ENCODE measurements around the gene SQOR. TPM values are rescaled to one million over a fixed set of nuclear protein-coding genes. Genes with fewer than 3 reads are reported as not detected.

SQOR gene
- total RNA-seq, 1 donor, result 57.1 TPM

DNA sequence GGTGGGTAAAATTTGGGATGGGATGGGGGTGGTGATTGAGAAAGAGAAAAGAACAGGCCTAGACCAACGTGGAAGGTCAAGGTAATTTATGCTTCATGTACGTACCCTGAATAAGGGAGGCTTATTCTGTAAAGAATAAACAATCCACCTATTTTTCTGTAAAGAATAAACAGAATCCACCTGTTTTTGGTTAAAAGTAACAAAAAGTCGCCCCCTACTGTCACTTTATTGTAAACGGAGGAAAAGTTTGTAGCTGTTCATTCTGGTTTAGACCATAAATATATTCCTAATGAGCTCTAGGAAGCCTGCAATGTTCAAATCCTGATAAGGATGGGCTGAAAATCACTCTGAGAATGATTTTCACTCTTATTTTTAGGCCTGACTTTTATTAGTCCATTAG lies 23.5 kb upstream of the SQOR start:
- no peaks in the 10 kb centered on the region for H3K27me3 ChIP-seq (ENCODE audit: insufficient read depth, low read length)

DNA sequence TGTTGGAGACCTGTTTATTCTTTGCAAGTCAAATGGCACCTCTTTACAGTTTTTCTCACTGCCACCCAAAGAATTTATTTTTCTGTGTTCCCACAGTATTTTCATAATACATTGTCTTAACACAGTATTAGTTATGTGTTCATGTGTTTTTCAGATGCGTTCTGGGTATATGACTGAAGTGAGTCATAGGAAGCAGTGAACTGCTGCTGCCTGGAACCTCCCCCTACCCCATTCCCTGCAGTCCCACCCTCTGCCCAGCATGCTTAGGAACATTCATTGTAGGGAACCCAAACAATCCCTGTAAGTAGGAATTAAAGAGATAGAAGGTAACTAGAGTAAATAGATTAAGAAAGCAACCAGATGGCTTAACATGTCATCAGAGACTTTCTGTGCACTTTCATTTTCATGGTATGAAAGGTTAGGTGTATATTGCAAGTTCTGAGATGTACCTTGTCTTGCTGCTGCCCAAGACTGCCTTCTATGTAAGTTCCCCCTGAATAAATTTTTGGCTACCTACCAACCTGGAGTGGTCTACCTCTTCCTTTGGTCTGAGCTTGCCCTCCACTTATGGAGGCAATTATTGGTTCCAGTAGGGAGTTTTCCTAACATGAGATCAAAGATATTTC lies 21.9 kb upstream of the SQOR start:
- Histone ChIP-seq H3K9me3 (ENCODE audit: low read depth, low read length) (no peaks in the 10 kb centered on the region), H3K4me1 (ENCODE audit: insufficient read depth, low read length) (no peaks in the 10 kb centered on the region), H3K4me3 (ENCODE audit: low read length) (no peak overlapping the region), H3K27me3 (ENCODE audit: insufficient read depth, low read length) (no peaks in the 10 kb centered on the region)

More for the DNA sequence above, 23.5 kb upstream of the SQOR start:
- Histone ChIP-seq H3K4me3 (ENCODE audit: low read length) (no peak overlapping the region), H3K9me3 (ENCODE audit: low read depth, low read length) (no peaks in the 10 kb centered on the region), H3K4me1 (ENCODE audit: insufficient read depth, low read length) (peaks cover 10% of the 10 kb centered on the region)

DNA sequence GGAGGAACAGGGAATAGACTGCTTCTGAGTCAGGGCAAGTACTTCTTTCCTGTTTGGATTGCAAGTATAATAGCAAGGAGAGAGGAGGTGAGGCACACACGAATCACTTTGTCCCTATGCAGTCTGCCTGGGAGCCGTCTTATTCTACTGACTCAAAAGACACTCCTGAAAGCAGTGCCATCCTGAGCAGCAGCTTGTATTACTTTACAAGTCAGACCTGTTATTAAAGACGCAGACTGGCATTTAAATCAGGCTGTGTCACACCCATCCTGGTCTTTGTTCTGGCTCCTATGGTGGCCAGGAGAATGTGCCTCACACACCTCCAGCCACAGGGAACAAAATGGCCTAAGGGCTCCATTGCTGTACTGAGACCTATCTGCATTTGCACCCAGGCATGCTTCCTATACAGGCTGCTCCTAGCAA lies 17.9 kb upstream of the SQOR start:
- H3K4me3 ChIP-seq (ENCODE audit: low read length), result no peak overlapping the region
- H3K4me1 ChIP-seq (ENCODE audit: insufficient read depth, low read length), result no peaks in the 10 kb centered on the region
- H3K9me3 ChIP-seq (ENCODE audit: low read depth, low read length), result no peaks in the 10 kb centered on the region
- no peaks in the 10 kb centered on the region for H3K27me3 ChIP-seq (ENCODE audit: insufficient read depth, low read length)

DNA sequence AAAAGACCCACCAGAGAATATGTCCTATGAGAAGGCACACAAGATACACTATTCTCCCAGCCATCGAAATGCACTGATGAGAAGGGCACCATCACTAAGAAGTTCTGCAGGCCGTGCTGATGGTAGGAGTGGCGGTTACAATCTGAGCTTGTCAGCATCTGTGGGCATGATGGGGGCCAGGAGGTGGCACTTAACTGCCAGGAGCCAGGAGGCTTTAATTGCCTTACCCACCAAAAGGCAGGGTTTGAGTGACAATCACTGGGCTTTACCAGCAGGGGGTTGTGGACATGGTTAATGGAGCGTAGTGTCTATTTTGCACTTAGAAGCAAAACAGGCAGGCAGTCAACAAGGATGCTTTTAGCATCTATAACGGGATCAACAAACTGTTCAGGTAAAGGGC lies 16.0 kb upstream of the SQOR start:
- H3K27me3 ChIP-seq (ENCODE audit: insufficient read depth, low read length), result no peaks in the 10 kb centered on the region
- H3K9me3 ChIP-seq (ENCODE audit: low read depth, low read length), result no peaks in the 10 kb centered on the region
- H3K4me3 ChIP-seq (ENCODE audit: low read length), result no peak overlapping the region
- H3K4me1 ChIP-seq (ENCODE audit: insufficient read depth, low read length), result no peaks in the 10 kb centered on the region

DNA sequence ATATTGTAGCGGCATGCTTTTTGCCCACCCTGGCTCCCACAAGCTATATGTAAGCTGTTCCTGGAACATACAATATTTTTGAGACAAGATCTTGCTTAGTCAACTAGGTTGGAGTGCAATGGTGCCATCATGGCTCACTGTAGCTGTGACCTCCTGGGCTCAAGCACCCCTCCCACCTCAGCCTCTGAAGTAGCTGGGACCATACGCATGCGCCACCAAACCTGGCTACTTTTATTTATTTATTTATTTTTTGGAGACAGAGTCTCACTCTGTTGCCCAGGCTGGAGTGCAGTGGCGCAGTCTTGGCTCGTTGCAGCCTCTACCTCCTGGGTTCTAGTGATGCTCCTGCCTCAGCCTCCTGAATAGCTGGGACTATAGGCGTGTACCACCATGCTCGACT lies 6.7 kb upstream of the SQOR start:
- H3K4me1 ChIP-seq (ENCODE audit: insufficient read depth, low read length), result peaks cover 9% of the 10 kb centered on the region
- H3K9me3 ChIP-seq (ENCODE audit: low read depth, low read length), result peaks cover 13% of the 10 kb centered on the region
- H3K4me3 ChIP-seq (ENCODE audit: low read length), result no peak overlapping the region
- no peaks in the 10 kb centered on the region for H3K27me3 ChIP-seq (ENCODE audit: insufficient read depth, low read length)

DNA sequence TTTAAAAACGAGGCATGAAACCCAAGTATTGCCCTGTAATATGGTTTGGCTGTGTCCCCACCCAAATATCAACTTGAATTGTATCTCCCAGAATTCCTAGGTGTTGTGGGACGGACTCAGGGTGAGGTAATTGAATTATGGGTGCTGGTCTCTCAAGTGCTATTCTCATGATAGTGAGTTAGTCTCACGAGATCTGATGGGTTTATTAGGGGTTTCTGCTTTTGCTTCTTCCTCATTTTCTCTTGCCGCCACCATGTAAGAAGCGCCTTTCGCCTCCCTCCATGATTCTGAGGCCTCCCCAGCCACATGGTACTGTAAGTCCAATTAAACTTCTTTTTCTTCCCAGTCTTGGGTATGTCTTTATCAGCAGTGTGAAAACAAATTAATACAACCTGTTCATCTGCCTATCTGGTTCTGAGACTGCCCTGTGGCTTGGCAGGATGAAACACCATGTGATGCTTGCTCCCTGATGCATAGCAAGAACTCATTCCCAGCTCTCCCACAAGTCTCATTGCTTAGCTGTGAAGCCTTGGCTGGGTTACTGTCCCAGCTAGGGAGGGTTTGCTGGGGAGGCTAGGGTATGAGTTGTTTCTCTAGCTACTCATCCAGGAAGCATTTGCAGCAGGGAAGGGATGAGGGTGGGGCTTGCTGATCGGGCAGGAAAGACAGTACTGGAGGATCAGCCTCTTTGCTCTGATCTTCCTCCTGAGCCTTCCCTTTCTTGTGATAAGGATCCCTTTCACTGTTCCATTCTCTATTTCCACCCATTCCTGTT lies 3.7 kb upstream of the SQOR start:
- H3K9me3 ChIP-seq (ENCODE audit: low read depth, low read length), result peaks cover 8% of the 10 kb centered on the region
- no peak overlapping the region for H3K4me3 ChIP-seq (ENCODE audit: low read length)
- no peaks in the 10 kb centered on the region for H3K27me3 ChIP-seq (ENCODE audit: insufficient read depth, low read length)
- H3K4me1 ChIP-seq (ENCODE audit: insufficient read depth, low read length), result peaks cover 21% of the 10 kb centered on the region

DNA sequence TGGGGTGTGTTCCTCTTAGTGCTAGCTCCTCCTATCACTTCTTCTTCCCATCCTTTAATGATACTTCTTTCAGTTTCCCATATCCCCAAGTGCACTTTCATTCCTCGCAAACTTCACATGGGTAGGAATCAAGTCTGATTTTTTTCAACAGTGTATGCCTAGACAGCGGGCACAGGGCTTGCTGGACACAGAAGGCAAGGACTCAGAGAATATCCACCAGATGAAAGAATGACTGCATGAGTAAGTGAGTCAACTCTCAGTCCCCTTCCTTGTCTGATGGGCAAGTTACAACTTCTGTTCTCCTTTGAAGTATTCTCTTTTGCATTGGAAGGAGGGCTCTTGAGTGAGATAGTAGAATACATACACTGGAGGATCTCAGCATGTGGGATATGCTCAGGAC lies 3.1 kb upstream of the SQOR start:
- Histone ChIP-seq H3K27me3 (ENCODE audit: insufficient read depth, low read length) (no peaks in the 10 kb centered on the region), H3K4me1 (ENCODE audit: insufficient read depth, low read length) (peaks cover 28% of the 10 kb centered on the region), H3K4me3 (ENCODE audit: low read length) (no peak overlapping the region)

DNA sequence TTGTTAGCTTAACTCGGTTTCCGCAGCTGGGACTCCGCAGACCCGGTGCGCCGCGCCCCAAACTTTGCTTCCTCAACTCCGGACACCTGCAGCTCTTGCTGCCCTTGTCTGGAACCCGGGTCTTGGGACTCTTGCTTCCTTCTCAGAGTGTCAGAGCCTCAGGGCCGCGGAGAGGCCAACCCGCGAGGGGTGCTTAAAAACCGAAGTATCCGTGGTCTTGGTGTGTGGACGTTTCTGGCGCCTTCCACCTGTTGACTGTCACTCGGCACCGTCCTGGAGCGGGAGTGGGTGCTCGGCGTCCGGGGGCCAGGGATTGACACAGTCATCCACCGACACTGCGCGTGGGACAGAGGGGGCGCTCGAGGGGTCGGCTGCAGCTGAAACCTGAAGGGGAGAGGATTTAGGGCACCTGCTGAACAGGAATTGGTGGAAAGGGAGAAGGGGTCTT lies 386 bp downstream of the SQOR start:
- Histone ChIP-seq H3K4me3 (ENCODE audit: low read length) (peak overlapping the region; percentile 80), H3K9me3 (ENCODE audit: low read depth, low read length) (no peaks in the 10 kb centered on the region), H3K4me1 (ENCODE audit: insufficient read depth, low read length) (peaks cover 61% of the 10 kb centered on the region), H3K27me3 (ENCODE audit: insufficient read depth, low read length) (no peaks in the 10 kb centered on the region)

More for the DNA sequence above, 3.1 kb upstream of the SQOR start:
- peaks cover 2% of the 10 kb centered on the region for H3K9me3 ChIP-seq (ENCODE audit: low read depth, low read length)

DNA sequence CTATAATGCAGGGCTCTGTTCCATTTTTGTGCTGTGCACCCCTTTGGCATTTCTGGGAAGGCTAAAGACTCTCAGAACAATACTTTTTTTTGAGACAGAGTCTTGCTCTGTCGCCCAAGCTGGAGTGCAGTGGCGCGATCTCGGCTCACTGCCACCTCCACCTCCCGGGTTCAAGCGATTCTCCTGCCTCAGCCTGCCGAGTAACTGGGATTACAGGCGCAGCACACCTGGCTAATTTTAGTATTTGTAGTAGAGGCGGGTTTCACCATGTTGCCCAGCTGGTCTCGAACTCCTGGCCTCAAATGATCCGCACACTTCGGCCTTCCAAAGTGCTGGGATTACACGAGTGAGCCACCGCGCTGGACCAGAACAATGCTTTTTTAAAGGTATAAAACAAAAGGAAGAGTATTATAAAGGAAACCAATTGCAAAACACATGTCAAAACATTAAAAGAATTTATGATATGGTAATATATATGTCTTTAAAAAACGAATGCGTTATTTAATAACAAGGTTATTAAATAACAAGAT lies 999 bp downstream of the SQOR start:
- Histone ChIP-seq H3K4me1 (ENCODE audit: insufficient read depth, low read length) (peaks cover 67% of the 10 kb centered on the region), H3K9me3 (ENCODE audit: low read depth, low read length) (no peaks in the 10 kb centered on the region), H3K4me3 (ENCODE audit: low read length) (peak overlapping the region; percentile 80), H3K27me3 (ENCODE audit: insufficient read depth, low read length) (no peaks in the 10 kb centered on the region)

DNA sequence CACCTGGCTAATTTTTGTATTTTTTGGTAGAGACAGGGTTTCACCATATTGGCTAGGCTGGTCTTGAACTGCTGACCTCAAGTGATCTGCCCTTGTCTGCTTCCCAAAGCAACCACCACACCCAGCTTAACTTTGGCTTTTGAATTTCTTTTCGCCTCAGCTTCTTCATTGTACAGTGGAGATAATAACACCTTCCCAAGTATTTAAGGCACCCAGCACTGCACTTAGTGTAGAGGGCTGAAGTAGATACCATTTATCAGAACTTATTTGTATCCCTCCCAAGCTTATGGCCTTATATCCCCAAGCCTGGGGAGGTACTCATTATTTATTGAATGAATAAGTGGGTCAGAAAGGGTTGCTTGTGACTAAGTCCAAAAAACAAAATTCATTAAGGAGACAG lies 2.3 kb downstream of the SQOR start:
- peaks cover 71% of the 10 kb centered on the region for H3K4me1 ChIP-seq (ENCODE audit: insufficient read depth, low read length)

DNA sequence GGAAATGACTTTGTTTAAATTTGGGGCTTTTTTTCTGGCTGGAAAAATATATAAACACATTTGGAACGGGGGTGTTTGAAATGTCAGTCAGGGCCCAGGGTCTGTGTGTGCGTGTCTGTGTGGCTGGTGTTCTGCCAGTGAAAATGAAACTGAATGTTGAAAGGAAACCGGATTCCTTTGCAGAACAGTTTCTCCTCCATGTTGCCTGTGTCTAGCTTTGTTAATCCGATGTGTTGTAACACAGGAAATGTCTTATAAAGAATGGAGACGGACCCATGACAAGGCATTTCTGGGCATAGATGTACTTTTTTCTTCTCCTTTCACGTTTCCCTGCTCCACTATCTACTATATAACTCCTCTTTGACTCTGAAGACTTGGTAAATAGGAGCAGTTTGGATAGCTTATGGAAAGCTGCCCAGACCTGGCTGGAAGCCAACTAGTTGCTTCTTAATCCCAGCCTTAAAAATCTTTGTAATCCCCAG lies 2.8 kb downstream of the SQOR start:
- Histone ChIP-seq H3K4me3 (ENCODE audit: low read length) (peak overlapping the region; percentile 30), H3K27me3 (ENCODE audit: insufficient read depth, low read length) (no peaks in the 10 kb centered on the region), H3K4me1 (ENCODE audit: insufficient read depth, low read length) (peaks cover 76% of the 10 kb centered on the region), H3K9me3 (ENCODE audit: low read depth, low read length) (no peaks in the 10 kb centered on the region)

More for the DNA sequence above, 2.3 kb downstream of the SQOR start:
- H3K9me3 ChIP-seq (ENCODE audit: low read depth, low read length), result no peaks in the 10 kb centered on the region
- H3K4me3 ChIP-seq (ENCODE audit: low read length), result peak overlapping the region; percentile 3
- no peaks in the 10 kb centered on the region for H3K27me3 ChIP-seq (ENCODE audit: insufficient read depth, low read length)

DNA sequence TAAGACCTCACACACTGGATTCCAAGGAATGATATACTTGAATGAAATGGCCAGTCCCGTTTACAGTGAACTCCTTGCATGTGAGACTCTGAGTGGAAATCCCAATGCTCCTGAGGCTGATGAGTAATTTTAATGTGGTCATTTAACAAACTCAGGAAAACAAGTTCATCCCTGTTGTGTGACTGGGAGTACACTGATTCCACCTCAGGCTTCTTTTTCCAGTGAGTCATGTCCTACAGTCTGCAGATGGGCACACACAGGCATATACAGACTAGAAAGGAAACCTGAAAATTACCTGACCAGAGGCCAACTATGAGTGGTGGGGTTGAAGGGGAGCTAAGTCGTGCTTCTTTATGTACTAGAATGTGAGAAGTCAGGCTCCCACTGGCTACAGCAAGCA lies 5.8 kb downstream of the SQOR start:
- Histone ChIP-seq H3K4me1 (ENCODE audit: insufficient read depth, low read length) (peaks cover 90% of the 10 kb centered on the region), H3K4me3 (ENCODE audit: low read length) (no peak overlapping the region), H3K9me3 (ENCODE audit: low read depth, low read length) (no peaks in the 10 kb centered on the region), H3K27me3 (ENCODE audit: insufficient read depth, low read length) (no peaks in the 10 kb centered on the region)

DNA sequence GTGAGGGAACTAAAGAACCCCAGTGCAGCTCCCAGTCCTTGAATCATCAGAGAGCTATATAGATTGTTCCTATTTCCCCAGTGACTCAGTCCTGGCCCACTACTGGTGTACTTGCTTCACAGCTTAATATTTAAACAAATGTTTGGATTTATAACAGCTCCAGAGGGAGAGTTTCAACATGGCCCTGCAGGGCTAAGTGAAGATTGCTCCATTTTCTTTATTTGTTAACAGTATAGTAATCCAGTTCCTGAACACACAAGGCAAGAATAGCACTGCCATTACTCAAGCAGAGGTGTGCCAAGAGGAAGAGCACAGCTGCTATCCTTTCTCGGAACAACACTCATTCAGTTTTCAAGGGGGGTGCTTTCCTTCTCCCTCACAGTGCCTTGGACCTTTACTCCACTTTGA lies 6.5 kb downstream of the SQOR start:
- peaks cover 90% of the 10 kb centered on the region for H3K4me1 ChIP-seq (ENCODE audit: insufficient read depth, low read length)
- no peak overlapping the region for H3K4me3 ChIP-seq (ENCODE audit: low read length)
- H3K9me3 ChIP-seq (ENCODE audit: low read depth, low read length), result no peaks in the 10 kb centered on the region
- no peaks in the 10 kb centered on the region for H3K27me3 ChIP-seq (ENCODE audit: insufficient read depth, low read length)

DNA sequence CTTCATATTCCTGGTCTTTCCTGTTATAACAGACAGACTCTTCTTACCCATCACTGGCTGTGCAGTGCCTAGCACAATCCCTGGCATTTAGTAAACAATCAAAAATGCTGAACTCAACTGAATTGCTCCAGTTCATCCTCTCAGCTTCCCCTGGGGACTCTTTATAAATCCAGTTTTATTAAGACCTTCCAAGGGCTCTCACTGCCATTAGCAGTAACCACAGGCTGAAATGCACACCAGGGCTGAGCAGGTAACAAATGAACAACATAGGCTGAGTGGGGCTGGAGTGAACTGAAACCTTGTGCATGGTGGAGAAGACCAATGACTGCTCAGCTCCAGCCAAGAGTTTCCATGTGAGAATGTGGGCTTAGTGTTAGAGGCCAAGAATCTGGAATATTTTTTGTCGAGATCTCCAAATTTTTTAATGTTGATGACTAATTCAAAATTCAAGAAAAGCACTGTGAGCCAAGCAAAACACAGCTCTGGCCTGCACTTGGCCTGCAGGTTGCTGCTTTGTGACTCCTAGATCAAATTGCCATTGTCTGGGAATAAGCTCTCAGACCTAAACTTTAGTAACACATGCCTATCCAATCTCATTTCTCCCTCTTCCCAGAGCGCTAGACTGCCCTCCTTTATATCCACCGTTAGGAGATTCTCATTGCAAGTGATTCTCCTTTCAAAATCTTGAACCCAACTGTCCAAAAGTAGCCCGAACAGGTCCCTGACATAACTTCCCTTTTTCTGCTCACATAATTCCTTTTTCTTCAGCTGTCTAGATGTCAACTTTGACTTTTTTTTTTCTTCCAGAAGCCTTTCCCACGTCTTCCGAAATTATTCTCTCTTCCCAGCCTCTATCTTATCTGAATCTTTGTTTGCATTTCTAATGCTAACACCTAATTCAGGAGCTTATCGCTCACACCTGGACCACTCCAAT lies 7.4 kb downstream of the SQOR start:
- Histone ChIP-seq H3K27me3 (ENCODE audit: insufficient read depth, low read length) (no peaks in the 10 kb centered on the region), H3K4me1 (ENCODE audit: insufficient read depth, low read length) (peaks cover 82% of the 10 kb centered on the region), H3K4me3 (ENCODE audit: low read length) (no peak overlapping the region), H3K9me3 (ENCODE audit: low read depth, low read length) (no peaks in the 10 kb centered on the region)

DNA sequence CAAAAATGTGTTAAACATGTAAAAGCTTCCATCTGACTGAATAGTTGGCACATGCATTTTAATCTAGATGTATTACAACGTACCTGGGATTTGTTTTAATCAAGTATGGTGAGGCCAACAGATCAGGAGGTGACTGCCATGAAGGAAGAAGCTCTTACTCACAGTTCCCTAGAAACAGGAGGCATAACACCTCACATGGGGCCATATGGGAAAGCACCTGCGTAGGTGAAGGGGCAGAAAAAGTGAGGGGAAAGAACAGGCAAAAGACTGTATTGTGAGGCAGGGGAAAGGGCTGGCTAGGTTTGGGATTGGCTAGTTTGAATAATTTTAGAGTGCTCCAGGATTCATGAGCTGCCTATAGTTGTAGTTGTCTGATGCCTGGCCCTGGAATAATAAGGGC lies 9.6 kb downstream of the SQOR start:
- H3K4me1 ChIP-seq (ENCODE audit: insufficient read depth, low read length), result peaks cover 77% of the 10 kb centered on the region
- H3K4me3 ChIP-seq (ENCODE audit: low read length), result no peak overlapping the region
- no peaks in the 10 kb centered on the region for H3K27me3 ChIP-seq (ENCODE audit: insufficient read depth, low read length)
- H3K9me3 ChIP-seq (ENCODE audit: low read depth, low read length), result no peaks in the 10 kb centered on the region
